HG02798 (cell line): Measurements from ENCODE around the gene PDSS2.
"Not testable (repeated sequence)": the region's sequence is repeated elsewhere in the genome, so short reads cannot be mapped to it uniquely, and the experiment has no call there.

ENCODE experiments used
- ATAC-seq: cut with Tn5 transposase; IDR thresholded peaks from one replicate; pipeline ENCODE4 v1.9.1; 2021; ENCODE audit warnings: mild to moderate bottlenecking; ENCODE audit not compliant: unreplicated experiment, poor library complexity

PDSS2 gene

DNA sequence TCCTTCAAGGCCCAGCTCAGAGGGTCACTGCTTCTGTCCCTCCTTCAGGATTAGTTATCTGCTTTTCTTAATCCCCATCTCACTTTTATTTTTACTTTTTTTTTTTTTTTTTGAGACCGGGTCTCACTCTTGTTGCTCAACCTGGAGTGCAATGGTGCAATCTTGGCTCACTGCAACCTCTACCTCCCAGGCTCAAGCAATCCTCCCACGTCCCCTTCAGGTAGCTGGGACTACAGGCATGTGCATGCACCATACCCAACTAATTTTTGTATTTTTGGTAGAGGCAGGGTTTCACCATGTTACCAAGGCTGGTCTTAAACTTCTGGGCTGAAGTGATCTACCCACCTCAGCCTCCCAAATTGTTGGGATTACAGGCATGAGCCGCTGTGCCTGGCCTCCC, 16.5 kb upstream of the PDSS2 start:
- ATAC-seq, result not testable (repeated sequence)

DNA sequence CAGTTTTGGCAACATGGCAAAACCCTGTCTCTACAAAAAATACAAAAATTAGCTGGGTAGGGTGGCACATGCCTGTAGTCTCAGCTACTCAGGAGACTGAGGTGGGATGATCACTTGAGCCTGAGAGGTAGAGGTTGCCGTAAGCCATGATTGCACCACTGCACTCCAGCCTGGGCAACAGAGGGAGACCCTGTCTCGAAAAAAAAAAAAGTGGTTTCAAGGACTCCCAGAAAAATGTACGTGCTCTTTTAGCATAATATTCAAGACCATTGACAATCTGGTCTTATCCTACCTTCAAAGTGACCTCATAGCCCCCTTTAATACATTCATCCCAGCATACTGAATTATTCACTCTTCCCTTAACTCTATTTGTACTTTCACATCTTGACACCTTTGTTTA, 16.0 kb upstream of the PDSS2 start:
- not testable (repeated sequence) for ATAC-seq

DNA sequence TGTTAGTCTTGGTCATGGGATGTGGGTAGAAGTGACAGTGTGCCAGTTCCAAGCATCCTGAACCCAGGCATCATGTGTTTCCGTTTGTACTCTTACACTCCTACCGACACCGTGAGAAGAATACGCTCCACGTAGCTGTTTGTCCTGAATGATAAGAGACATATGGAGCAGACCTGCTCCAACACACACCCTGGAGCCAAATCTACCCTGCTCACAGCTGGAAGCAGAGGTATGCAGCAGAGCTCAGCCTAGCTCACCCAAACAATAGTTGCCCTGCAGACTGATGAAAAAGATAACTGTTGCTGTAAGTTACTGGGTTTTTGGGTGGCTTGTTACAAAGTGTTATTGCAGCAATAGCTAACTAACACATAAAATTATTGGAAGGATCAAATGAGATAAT, 14.3 kb upstream of the PDSS2 start:
- ATAC-seq, result no peak

GRCh38 chr6:107470364-107470763, 11.0 kb upstream of the PDSS2 start:
- no peak for ATAC-seq

DNA sequence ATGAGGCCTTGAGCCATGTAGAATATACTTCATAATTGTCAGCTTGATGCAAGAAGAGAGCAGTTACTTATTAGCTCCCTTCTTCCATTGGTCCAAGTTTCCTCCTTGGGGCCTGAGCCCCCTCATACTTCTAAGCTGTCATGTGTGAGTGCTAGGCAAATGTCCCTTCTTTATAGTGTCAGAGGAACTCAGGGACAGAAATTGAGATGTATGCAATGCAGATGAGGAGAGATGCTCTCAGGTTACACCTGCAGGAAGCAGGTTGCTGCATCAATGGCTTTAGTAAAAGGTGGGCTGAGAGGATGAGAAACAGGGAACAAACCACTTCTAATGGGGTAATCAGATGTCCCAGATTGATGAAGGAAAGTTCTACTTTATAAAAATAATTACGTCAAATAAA, 6.7 kb upstream of the PDSS2 start:
- ATAC-seq, result no peak

- ATAC-seq, result no peak
Observed at GRCh38 chr6:107460083-107460631, 793 bp upstream of the PDSS2 start.

- ATAC-seq, result peak; percentile 15
Observed at GRCh38 chr6:107458672-107459282, 587 bp downstream of the PDSS2 start.

DNA sequence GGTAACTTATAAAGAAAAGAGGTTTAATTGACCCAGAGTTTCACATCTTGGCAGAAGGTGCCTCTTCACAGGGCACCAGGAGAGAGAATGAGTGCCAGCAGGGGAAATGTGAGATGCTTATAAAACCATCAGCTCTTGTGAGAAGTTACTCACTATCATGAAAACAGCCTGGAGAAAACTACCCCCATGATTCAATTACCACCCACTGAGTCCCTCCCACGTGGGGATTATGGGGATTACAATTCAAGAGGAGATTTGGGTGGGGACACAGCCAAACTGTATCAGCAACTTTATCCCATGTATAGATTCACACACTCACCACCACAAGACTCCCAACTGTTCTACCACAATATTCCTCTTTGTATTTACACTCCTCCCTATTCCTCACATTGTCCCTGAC, 10.6 kb downstream of the PDSS2 start:
- ATAC-seq, result no peak

GRCh38 chr6:107447663-107448216, 11.6 kb downstream of the PDSS2 start:
- ATAC-seq, result no peak

DNA sequence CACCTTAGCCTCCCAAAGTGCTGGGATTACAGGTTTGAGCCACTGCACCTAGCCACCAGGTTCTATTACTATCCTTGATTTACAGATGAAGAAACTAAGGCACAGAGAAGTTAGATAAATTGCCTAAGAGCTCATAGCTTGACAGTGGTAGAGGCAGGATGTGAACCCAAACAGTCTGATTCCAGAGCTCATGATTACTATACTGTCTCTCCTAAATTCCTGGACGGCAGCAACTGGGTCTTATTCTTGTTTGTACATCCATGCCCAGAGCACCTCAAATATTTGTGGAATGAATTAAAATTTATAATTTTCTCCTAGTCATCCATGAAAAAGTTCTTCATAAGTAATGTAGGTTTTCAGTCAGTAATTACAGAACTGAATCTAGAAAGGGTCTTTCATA, 15.1 kb downstream of the PDSS2 start:
- ATAC-seq, result no peak

DNA sequence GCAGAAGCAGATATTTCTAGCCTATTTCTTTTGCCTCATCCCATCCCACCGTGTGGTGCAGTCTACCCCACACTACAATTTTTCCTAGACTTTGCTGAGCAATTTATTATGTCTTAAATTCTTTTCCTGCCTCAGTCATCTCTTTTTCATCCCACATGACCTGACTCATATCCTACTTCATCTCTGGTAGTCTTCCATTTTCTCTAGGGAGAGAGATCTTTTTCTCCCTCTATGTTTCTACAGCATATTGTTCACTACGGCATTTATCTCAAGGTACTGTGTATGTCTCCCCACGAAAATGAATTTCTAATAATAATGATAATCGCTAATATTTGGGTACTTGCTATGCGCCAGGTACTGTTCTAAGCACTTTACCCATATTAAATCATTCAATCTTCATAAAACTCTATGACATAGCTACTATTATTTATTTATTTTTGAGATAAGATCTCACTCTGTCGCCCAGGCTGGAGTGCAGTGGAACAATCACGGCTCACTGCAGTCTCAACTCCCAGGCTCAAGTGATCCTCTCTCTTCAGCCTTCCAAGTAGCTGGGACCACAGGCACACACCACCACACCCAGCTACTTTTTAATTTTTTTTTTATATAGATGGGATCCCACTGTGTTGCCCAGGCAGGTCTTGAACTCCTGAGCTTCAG, 15.6 kb downstream of the PDSS2 start:
- ATAC-seq, result no peak

GRCh38 chr6:107442938-107443607, 16.3 kb downstream of the PDSS2 start:
- no peak for ATAC-seq

DNA sequence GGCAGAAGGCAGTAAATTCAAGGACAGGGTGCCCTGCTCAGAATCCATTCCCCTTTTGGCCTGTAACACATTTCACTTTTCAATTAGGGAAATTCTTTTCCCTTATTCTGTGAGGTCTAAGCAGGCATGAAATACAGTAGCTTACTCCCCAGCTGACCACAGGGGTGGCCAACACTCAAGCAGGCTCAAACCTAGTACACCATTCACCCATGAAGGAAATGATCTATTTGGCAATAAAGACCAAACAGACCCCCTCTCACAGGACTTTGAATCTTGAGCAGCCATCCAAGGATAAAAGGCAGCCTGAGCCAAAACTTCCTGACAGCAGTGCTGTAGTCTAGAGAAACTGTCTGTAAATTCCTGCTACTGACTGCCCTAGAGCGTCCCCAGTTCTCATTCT, 17.7 kb downstream of the PDSS2 start:
- ATAC-seq, result no peak

DNA sequence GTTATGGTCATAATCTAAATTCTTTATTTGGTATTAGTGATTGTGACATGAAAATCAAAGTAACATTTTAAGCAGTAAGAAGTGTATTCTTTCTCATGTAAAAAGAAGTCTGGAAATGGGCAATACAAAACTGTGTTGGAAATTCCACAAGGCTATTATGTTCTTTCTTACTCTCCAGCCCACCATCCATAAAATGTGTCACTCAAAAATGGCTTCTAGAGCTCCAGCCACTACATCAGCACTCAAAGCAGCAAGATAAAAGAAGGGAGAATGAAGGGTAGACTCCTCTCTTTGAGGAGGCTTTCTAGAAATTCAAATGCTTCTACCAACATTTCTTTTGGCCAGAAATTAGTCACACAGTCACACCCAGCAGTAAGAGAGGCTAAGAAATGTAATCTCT, 18.4 kb downstream of the PDSS2 start:
- no peak for ATAC-seq

DNA sequence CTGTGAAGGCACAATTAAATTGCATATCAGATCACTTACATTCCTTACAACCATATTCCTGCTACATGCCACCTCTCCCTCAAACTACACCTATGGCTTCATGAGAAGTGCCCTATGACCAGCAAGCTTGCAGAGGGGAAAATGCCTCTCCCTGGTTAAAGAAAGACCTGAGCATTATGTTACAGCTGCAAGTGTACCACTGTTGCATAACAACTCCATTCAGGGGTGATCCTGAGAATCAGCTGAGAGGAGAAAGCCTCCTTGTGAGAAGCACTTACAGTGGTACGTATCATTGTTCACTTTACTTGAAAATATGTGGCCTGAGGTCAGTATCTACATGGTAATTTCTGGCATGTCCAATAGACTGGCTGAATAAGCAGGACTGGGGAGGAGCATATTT, 20.0 kb downstream of the PDSS2 start:
- ATAC-seq, result no peak

- ATAC-seq, result no peak
Observed at GRCh38 chr6:107437691-107438090, 21.7 kb downstream of the PDSS2 start.

GRCh38 chr6:107436881-107437280, 22.5 kb downstream of the PDSS2 start:
- ATAC-seq, result no peak

DNA sequence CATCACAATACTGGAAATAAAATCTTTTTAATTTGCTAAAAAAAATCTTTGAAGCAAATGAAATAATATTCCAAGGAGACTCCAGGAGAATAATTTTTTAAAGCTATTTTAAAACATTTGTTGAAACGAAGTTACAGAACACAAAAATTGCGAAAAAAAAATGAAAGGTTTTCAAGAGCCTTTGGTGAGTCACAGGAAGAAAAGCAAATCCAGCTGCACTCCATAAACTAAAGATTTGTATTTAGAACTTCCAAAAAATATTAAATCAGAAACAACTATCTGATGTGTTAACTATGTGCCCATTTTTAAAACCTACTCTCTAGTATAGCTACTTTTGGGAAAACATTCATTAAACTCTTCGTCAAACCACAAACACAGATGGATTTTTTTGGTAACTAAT, 23.6 kb downstream of the PDSS2 start:
- no peak for ATAC-seq

- no peak for ATAC-seq
Observed at GRCh38 chr6:107434812-107435211, 24.6 kb downstream of the PDSS2 start.

DNA sequence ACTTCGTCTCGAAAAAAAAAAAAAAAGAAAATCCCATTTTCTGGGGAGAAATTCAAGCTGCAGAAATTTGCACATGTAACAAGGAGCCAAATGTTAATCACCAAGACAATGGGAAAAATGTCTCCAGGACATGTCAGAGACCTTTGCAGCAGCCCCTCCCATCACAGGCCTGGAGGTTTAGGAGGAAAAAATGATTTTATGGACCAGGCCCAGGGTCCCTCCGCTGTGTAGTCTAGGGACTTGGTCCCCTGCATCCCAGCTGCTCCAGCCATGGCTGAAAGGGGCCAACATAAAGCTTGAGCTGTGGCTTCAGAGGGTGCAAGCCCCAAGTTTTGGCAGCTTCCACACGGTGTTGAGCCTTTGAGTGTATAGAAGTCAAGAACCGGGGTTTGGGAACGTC, 33.4 kb downstream of the PDSS2 start:
- ATAC-seq, result not testable (repeated sequence)

GRCh38 chr6:107423474-107423990, 35.8 kb downstream of the PDSS2 start:
- ATAC-seq, result no peak
